ENCODE results near the gene FAM25A. TPM values are rescaled to one million over a fixed set of nuclear protein-coding genes. Genes with fewer than 3 reads are reported as not detected.
"Not testable (repeated sequence)": the region's sequence is repeated elsewhere in the genome, so short reads cannot be mapped to it uniquely, and the experiment has no call there.

Gene FAM25A
- total RNA-seq, 1 donor from 2014 or later, result not detected

GRCh38 chr10:87036623-87037022 is 16.5 kb downstream of the FAM25A start:
- no peak for TF ChIP-seq CTCF (IDR thresholded peaks at IDR 0.05; ENCODE audit: borderline replicate concordance)
- Histone ChIP-seq H3K27me3 (ENCODE audit: low read depth) (no peaks in the 10 kb centered on the region), H3K36me3 (no peaks in the 10 kb centered on the region)

GRCh38 chr10:87038286-87038717 is 18.2 kb downstream of the FAM25A start:
- Histone ChIP-seq H3K9me3 (replicated peaks) (peaks cover 7% of the 10 kb centered on the region), H3K27ac (replicated peaks) (no peak overlapping the region), H3K4me3 (no peak overlapping the region), H3K27me3 (ENCODE audit: low read depth) (no peaks in the 10 kb centered on the region), H3K36me3 (peaks cover under 1% of the 10 kb centered on the region), H3K4me1 (no peaks in the 10 kb centered on the region)
- no peak for DNase-seq
- intact Hi-C loops (cut with micrococcal nuclease), result no loop called here
- no peak for TF ChIP-seq CTCF (IDR thresholded peaks at IDR 0.05; ENCODE audit: borderline replicate concordance)

More at GRCh38 chr10:87036623-87037022, 16.5 kb downstream of the FAM25A start:
- Histone ChIP-seq H3K27ac (replicated peaks) (no peak overlapping the region), H3K4me1 (no peaks in the 10 kb centered on the region), H3K4me3 (no peak overlapping the region), H3K9me3 (replicated peaks) (peaks cover 8% of the 10 kb centered on the region)
- no peak for DNase-seq
- intact Hi-C loops (cut with micrococcal nuclease), result no loop called here

- intact Hi-C loops (cut with micrococcal nuclease), result no loop called here
- Histone ChIP-seq H3K27me3 (ENCODE audit: low read depth) (no peaks in the 10 kb centered on the region), H3K27ac (replicated peaks) (no peak overlapping the region), H3K9me3 (replicated peaks) (peaks cover 7% of the 10 kb centered on the region), H3K4me3 (no peak overlapping the region), H3K4me1 (no peaks in the 10 kb centered on the region), H3K36me3 (peaks cover 5% of the 10 kb centered on the region)
- DNase-seq, result no peak
- no peak for TF ChIP-seq CTCF (IDR thresholded peaks at IDR 0.05; ENCODE audit: borderline replicate concordance)
Observed at GRCh38 chr10:87038786-87039185, 18.7 kb downstream of the FAM25A start.

- H3K4me1 ChIP-seq; H3K27me3 ChIP-seq (ENCODE audit: low read depth); H3K27ac ChIP-seq (replicated peaks); DNase-seq; H3K9me3 ChIP-seq (replicated peaks); H3K4me3 ChIP-seq; intact Hi-C loops (cut with micrococcal nuclease): not testable (repeated sequence)
- peaks cover 44% of the 10 kb centered on the region for H3K36me3 ChIP-seq
Observed at GRCh38 chr10:87043579-87043978, 23.5 kb downstream of the FAM25A start.

- Histone ChIP-seq H3K27ac (replicated peaks) (no peak overlapping the region), H3K27me3 (ENCODE audit: low read depth) (no peaks in the 10 kb centered on the region), H3K9me3 (replicated peaks) (no peaks in the 10 kb centered on the region), H3K4me1 (no peaks in the 10 kb centered on the region), H3K4me3 (no peak overlapping the region), H3K36me3 (peaks cover 59% of the 10 kb centered on the region)
- TF ChIP-seq CTCF (IDR thresholded peaks at IDR 0.05; ENCODE audit: borderline replicate concordance), result no peak
- intact Hi-C loops (cut with micrococcal nuclease), result no loop called here
- DNase-seq, result no peak
Observed at GRCh38 chr10:87045434-87045938, 25.4 kb downstream of the FAM25A start.

GRCh38 chr10:87053111-87053510 is 33.0 kb downstream of the FAM25A start:
- peak overlapping the region; percentile 63 for H3K27ac ChIP-seq (replicated peaks)
- no peaks in the 10 kb centered on the region for H3K27me3 ChIP-seq (ENCODE audit: low read depth)
- H3K9me3 ChIP-seq (replicated peaks), result no peaks in the 10 kb centered on the region
- H3K4me3 ChIP-seq, result no peak overlapping the region
- peaks cover 65% of the 10 kb centered on the region for H3K36me3 ChIP-seq
- DNase-seq, result peak; percentile 37
- intact Hi-C loops (cut with micrococcal nuclease), result no loop called here
- H3K4me1 ChIP-seq, result peaks cover 32% of the 10 kb centered on the region
- TF ChIP-seq CTCF (IDR thresholded peaks at IDR 0.05; ENCODE audit: borderline replicate concordance), result no peak

Measured in left ventricle myocardium inferior (tissue), 1 donor.